Stromal cell of bone marrow (primary cell): Measurements from ENCODE around the gene TSC22D3.
"Not testable (repeated sequence)": the region's sequence is repeated elsewhere in the genome, so short reads cannot be mapped to it uniquely, and the experiment has no call there.

ENCODE experiments used
- DNase-seq: peaks from one replicate; pipeline ENCODE4 v3.0.0-alpha.2; 2012; ENCODE audit warnings: low read depth

The TSC22D3 gene

DNA sequence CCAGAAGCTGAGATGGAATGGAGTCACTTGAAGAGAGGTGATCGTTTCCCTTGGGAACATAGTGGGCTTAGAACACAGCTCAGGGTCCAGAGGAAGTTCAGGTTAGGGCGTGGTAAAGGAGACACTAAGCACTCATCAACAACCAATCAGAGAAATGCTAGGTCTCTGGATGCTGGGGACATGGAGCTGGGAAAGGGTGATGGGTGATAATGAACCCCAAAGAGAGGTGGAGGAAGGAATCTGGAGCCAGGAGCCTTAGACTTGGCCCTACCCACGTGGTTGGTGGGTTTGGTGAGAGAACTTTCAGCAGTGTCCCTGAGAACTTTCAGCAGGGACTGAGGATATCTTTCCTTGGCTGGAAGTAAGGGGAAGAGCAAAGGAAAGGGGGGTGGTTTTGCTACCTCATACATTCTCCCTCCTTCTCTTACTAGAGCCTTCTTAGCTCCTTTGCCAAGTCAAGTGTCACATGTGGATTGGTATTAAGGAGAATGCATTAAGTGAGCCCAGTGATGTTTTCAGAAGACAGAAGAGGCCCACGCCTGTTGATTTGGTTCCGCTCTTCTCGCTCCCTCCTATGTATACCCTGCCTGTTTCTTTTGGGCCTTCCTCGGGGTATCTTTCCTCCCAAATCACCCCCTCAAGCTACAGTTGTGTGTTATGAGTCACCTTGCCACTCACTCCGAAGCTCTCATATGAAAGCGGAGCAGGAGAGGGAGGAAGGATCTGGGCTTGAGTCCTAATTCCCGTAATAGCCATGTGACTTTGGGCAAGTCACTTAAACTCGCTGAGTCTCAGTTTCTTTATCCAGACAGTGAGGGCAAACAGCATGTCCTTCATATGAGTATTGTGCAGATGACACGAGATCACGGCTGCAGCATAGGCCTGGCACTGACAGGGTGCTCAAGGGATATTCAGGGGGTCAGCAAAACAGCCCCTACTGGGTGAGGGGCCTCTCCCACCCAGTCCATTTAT lies 63.1 kb downstream of the TSC22D3 start:
- peak; percentile 61 for DNase-seq

DNA sequence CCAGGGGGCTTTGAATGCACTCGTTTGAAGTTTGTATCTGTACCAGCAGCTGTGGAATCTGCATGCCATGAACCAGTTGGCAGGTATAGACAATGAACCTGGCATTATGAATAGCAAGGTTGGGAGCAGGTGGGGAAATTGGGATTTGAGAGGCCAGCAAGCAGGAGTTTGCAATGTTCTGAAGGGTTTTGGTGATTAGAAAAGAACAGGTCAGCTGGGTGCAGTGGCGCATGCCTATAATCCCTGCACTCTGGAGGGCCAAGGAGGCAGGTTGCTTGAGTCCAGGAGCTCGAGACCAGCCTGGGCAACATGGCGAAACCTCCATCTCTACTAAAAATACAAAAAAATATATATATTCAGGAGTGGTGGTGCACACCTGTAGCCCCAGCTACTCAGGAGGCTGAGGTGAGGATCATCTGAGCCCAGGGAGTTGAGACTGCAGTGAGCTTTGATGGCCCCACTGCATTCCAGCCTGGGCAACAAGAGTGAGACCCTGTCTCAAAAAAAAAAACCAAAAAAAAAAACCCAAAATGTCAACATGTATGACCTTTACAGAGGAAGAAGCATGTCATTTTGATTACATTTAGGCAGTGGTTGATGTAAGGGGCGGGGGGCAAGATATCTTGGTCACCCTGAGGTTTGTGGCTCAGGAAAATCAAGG lies 63.9 kb downstream of the TSC22D3 start:
- no peak for DNase-seq

- DNase-seq = peak; percentile 92
These were observed 64.8 kb downstream of the TSC22D3 start for GRCh38 chrX:107710617-107711391.

DNA sequence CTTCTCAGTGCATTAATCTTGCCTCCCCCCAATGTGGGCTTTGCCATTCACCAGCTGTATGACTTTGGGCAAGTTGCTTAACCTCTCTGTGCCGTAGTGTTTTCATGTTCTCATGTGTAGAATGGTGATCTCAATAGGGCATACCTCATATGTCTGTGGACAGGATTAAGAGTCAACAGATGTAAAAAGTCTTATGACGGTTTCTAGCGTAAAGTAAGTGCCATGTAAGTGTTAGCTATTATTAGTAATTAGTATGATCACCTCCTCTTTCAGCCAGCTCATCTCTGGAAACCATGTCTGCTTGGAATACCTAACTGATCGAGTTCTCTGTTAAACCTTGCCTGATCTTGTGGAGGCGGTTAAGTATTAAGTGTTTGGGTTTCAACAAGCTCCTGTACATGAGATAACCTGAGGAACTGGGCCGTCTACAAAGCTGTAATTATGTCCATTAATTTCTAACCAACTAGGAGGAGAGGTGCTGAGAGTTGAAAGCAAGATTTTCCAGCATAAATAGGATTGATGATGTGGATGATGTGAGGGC lies 66.3 kb downstream of the TSC22D3 start:
- DNase-seq = no peak

- no peak for DNase-seq
These were observed 66.8 kb downstream of the TSC22D3 start for GRCh38 chrX:107708762-107709161.

DNA sequence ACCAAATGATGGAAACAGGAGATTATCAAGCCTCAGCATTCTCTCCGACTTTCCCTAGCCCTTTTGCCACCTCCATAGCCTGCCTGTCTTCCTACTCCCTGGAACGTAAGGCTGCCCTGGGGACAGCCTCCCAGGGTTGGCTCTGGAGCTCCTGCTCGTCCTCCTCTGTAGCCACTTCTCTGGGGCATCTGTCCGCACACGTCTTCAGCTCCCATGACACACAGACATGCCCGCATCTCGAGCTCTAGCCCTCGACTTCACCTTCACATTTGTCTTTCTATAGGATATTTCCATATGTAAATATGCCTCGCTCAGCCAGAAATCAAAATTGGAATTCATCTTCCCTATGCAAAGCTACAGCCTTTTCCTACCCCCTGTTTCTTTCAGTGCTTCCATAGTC lies 67.7 kb downstream of the TSC22D3 start:
- DNase-seq = no peak

DNA sequence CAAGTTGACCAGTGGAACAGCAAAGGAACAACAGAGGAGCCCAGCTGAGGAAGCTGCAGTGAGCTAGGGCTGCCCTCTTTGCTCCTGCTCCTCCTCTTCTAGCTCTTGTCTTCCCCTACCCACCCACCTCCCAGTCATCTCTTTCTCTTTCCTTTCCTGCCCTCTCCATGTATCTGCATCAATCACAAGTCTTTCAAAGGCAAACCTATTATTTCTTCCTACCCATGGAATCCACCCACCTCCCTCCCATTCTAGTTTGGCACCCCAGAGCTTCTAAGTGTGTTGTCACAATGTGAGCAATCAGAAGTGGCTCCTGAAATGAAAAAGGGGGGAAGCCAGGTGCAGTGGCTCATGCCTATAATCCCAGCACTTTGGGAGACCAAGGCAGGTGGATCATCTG lies 69.3 kb downstream of the TSC22D3 start:
- DNase-seq = no peak

GRCh38 chrX:107704587-107704986 lies 71.0 kb downstream of the TSC22D3 start:
- no peak for DNase-seq

DNA sequence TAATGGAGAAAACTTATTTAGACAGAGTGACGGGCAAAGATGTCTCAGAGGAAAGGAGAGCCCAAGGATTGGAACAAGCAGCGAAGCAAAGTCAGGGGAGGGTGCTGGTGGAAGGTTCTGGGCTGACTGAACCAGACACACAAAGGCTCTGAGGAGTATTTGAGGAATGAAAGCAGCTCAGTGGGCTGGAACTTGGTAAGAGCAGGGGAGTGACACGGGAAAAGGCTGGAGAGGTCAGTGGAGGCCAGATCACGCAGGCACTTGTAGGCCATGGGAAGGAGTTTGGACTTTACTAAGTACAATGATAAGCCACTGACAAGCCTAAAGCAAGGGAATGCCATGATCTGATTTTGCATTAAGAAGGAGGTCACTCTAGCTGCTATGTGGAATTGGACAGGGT lies 71.4 kb downstream of the TSC22D3 start:
- no peak for DNase-seq

- DNase-seq = no peak
These were observed 74.0 kb downstream of the TSC22D3 start for GRCh38 chrX:107701493-107702121.

DNA sequence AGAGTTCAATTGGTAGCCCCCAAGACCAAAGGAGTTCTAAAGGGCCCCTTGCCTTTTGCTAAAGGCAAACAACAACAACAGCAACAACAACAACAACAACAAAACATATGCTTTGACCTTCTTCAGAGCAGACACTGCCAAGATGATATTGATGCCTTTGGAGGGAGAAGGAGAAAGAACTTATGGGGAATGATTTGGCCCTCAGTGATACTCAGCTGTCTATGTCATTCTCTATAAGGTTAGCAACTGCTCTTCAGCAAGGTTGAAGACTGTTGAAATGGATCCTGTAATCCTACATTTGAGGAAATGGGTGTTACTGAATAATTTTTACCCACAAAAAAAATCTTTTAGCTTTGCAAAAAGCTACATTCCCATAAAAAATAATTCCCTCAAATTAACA lies 74.8 kb downstream of the TSC22D3 start:
- DNase-seq = no peak

- DNase-seq = no peak
These were observed 75.2 kb downstream of the TSC22D3 start for GRCh38 chrX:107700317-107700774.

- no peak for DNase-seq
These were observed 76.0 kb downstream of the TSC22D3 start for GRCh38 chrX:107699616-107700015.

GRCh38 chrX:107691024-107691448 lies 84.6 kb downstream of the TSC22D3 start:
- DNase-seq = no peak

- no peak for DNase-seq
These were observed 88.1 kb downstream of the TSC22D3 start for GRCh38 chrX:107687445-107687844.

GRCh38 chrX:107686792-107687191 lies 88.8 kb downstream of the TSC22D3 start:
- no peak for DNase-seq

GRCh38 chrX:107686026-107686425 lies 89.6 kb downstream of the TSC22D3 start:
- DNase-seq = no peak

- DNase-seq = not testable (repeated sequence)
These were observed 90.0 kb downstream of the TSC22D3 start for GRCh38 chrX:107685586-107685985.

DNA sequence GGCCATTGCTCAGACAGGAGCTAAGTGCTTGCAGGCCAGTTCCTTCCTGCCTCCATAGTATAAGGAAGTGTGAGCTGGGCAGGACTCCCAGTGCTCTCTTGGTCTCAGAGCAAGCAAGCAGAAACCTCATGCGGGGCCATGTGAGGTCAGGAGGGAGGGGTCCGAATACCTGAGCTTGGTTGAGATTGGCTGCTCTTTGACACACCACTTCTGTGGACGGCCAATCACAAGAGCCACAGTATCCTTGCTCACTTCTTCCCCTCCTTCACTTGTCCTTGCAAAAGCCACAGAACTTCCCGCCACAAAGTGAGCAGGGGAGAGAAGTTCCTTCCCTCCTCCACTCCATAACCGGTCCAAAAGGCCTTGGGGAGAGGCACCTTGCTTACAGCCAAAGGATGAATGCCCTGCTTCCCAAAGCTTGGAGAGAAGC lies 90.6 kb downstream of the TSC22D3 start:
- no peak for DNase-seq

DNA sequence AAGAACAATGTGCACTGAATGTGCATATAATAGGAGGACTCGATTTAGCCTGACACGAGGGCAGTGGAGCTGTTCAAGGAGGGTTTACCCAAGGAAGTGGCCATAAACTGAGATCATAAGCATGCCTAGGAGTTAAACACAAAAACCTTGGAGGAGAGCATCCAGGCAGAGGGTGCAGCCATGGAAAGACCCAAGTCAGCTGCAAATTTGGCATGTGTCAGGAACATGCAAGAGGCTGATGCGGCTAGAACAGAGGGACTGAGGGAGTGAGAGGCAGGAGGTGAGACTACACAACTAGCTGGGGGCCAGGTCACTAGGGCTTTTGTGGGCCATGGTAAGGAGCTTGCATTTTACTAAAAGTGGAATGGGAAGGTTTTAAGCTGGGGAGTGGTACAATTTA lies 91.7 kb downstream of the TSC22D3 start:
- DNase-seq = no peak

DNA sequence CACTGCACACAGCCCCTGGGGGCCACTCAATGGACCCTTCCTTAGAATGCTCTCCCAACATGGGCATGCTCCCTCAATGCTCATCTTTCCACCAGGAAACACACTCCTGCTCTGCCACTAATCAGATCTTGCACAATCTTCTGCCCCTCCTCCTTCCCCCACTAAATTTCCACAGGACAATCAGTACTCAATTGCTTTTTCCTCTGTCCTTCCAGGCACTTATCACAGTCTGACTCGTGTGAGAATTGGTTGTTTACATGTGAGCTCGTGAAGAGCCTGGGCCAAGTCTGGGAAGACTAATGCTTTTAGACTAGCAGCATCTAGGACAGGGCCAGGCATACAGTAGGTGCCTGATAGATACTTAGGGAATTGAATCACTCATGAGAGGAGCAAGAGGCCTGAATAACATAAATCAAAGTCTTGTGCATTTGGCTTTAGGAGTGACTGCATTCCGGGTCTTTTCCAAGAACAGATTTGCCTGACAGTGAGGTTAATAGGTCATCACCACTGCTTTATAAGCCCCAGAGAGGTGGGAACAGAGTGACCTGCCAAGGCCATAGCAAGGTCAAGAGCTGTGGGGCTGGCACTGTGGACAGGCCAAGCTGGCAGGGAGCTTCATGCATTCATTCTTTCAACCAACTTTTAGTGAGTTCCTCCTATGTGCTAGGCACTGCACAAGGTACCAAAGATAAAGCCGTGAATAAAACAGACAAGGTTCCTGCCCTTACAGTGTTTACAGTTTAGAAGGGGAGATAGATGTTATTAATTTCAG lies 92.3 kb downstream of the TSC22D3 start:
- no peak for DNase-seq
